Fibroblast of lung (primary cell): ENCODE data around the gene APLF. TPM values are rescaled to one million over a fixed set of nuclear protein-coding genes. Genes with fewer than 3 reads are reported as not detected.

Source experiments
- DNase-seq, 2 donors: peaks; one replicate each; pipeline versions ENCODE4 v3.0.0 to v3.0.0-alpha.2; 2010; ENCODE audit warnings: low read depth in 2 of 2
- H2AFZ ChIP-seq: 2 replicates; pipeline ENCODE4 v1.5.1; 2012; ENCODE audit warnings: low read length, control low read depth, inconsistent platforms
- H3K27ac ChIP-seq: 2 replicates; pipeline ENCODE4 v1.5.1; 2011; ENCODE audit warnings: low read length, control low read depth; ENCODE audit not compliant: insufficient read depth
- H3K27me3 ChIP-seq: 2 replicates; pipeline ENCODE4 v1.5.1; 2011; ENCODE audit warnings: mild to moderate bottlenecking, low read length; ENCODE audit not compliant: control insufficient read depth, insufficient read depth
- H3K36me3 ChIP-seq: 2 replicates; pipeline ENCODE4 v1.5.1; 2011; ENCODE audit warnings: low read length; ENCODE audit not compliant: control insufficient read depth, insufficient read depth
- H3K4me1 ChIP-seq: 2 replicates; pipeline ENCODE4 v1.5.1; 2011; ENCODE audit warnings: low read length; ENCODE audit not compliant: control insufficient read depth, insufficient read depth; ENCODE audit errors: extremely low read depth
- H3K4me2 ChIP-seq: 2 replicates; pipeline ENCODE4 v1.5.1; 2011; ENCODE audit warnings: low read length, control low read depth; ENCODE audit not compliant: insufficient read depth; ENCODE audit errors: extremely low read depth
- H3K4me3 ChIP-seq, 4 experiments: fragments of 200-600 bp in 1 of 4; sonication (generic) in 1 of 4; replicated peaks in 1 of 4; 2 replicates each; pipeline ENCODE4 v1.5.1; 2011 to 2016; ENCODE audit warnings: low read length in 4 of 4, low read depth in 3 of 4, mild to moderate bottlenecking in 3 of 4, control low read depth in 2 of 4, inconsistent platforms in 1 of 4, mixed read lengths in 1 of 4; ENCODE audit not compliant: insufficient read depth in 1 of 4; ENCODE audit errors: control extremely low read depth in 1 of 4
- H3K79me2 ChIP-seq: 2 replicates; pipeline ENCODE4 v1.5.1; 2012; ENCODE audit warnings: mild to moderate bottlenecking, low read length, inconsistent platforms; ENCODE audit not compliant: control insufficient read depth, insufficient read depth
- H3K9ac ChIP-seq: 2 replicates; pipeline ENCODE4 v1.5.1; 2011; ENCODE audit warnings: mild to moderate bottlenecking, low read length, control low read depth; ENCODE audit not compliant: insufficient read depth
- H3K9me3 ChIP-seq: 2 replicates; pipeline ENCODE4 v1.5.1; 2012; ENCODE audit warnings: low read depth, low read length; ENCODE audit not compliant: control insufficient read depth, insufficient read depth
- H4K20me1 ChIP-seq: 2 replicates; pipeline ENCODE4 v1.5.1; 2011; ENCODE audit warnings: low read length; ENCODE audit not compliant: control insufficient read depth, insufficient read depth; ENCODE audit errors: extremely low read depth
- EZH2 ChIP-seq: IDR thresholded peaks from 2 replicates; pipeline ENCODE4 v1.5.1; 2012; ENCODE audit warnings: low read length, control low read depth, mild to moderate bottlenecking; ENCODE audit errors: missing control alignments
- polyA plus RNA-seq, 2 donors: library from polyadenylated mRNA; depleted of rRNA in 1 of 2; stranded (reverse) in 1 of 2; unstranded in 1 of 2; fragments of >200 nt; gene quantifications; 2 replicates each; pipeline ENCODE4 v1.2.1, GENCODE V29; 2011 to 2012; ENCODE audit warnings: missing spikeins in 1 of 2
- total RNA-seq: library from RNA; depleted of rRNA; stranded (reverse); fragments of >200 nt; gene quantifications from 2 replicates; pipeline ENCODE4 v1.2.1, GENCODE V29; 2014
- TF ChIP-seq, protein P1 (sequence below), 2 donors: IDR thresholded peaks in 1 of 2; conservative IDR thresholded peaks in 1 of 2; 1 replicate in 1 of 2; 2 replicates in 1 of 2; pipeline ENCODE4 v1.5.1; 2011 to 2012; ENCODE audit warnings: low read length in 2 of 2, control low read depth in 1 of 2, inconsistent platforms in 1 of 2, low read depth in 1 of 2, mild to moderate bottlenecking in 1 of 2

The APLF gene
- total and polyA plus RNA-seq, 2 donors (not counting 1 experiment from before 2014, with no cell fraction given) = 1.6 to 9.4 TPM

GRCh38 chr2:68472796-68473414, 5.5 kb downstream of the APLF start:
- Histone ChIP-seq H2AFZ (no peak overlapping the region), H3K9me3 (no peaks in the 10 kb centered on the region), H4K20me1 (no peaks in the 10 kb centered on the region), H3K9ac (no peak overlapping the region), H3K27me3 (no peaks in the 10 kb centered on the region), H3K27ac (no peak overlapping the region), H3K4me2 (no peak overlapping the region), H3K4me3 (no peak overlapping the region), H3K4me1 (no peaks in the 10 kb centered on the region), H3K79me2 (no peaks in the 10 kb centered on the region), H3K36me3 (no peaks in the 10 kb centered on the region)
- TF ChIP-seq, protein P1, sequence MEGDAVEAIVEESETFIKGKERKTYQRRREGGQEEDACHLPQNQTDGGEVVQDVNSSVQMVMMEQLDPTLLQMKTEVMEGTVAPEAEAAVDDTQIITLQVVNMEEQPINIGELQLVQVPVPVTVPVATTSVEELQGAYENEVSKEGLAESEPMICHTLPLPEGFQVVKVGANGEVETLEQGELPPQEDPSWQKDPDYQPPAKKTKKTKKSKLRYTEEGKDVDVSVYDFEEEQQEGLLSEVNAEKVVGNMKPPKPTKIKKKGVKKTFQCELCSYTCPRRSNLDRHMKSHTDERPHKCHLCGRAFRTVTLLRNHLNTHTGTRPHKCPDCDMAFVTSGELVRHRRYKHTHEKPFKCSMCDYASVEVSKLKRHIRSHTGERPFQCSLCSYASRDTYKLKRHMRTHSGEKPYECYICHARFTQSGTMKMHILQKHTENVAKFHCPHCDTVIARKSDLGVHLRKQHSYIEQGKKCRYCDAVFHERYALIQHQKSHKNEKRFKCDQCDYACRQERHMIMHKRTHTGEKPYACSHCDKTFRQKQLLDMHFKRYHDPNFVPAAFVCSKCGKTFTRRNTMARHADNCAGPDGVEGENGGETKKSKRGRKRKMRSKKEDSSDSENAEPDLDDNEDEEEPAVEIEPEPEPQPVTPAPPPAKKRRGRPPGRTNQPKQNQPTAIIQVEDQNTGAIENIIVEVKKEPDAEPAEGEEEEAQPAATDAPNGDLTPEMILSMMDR (conservative IDR thresholded peaks at IDR 0.05 in 1 of 2, IDR thresholded peaks at IDR 0.05 in 1 of 2; ENCODE audit: low read depth in 1 of 2, low read length in 2 of 2) = no peak
- no peak for TF ChIP-seq EZH2
- no peak for DNase-seq

GRCh38 chr2:68475110-68475509, 7.7 kb downstream of the APLF start:
- no peaks in the 10 kb centered on the region for H4K20me1 ChIP-seq
- no peak overlapping the region for H3K4me3 ChIP-seq
- H3K9ac ChIP-seq = no peak overlapping the region
- no peaks in the 10 kb centered on the region for H3K36me3 ChIP-seq
- DNase-seq = no peak
- H3K79me2 ChIP-seq = no peaks in the 10 kb centered on the region
- H3K9me3 ChIP-seq = no peaks in the 10 kb centered on the region
- H3K27me3 ChIP-seq = no peaks in the 10 kb centered on the region
- H3K4me2 ChIP-seq = no peak overlapping the region
- H3K4me1 ChIP-seq = no peaks in the 10 kb centered on the region
- no peak overlapping the region for H3K27ac ChIP-seq
- TF ChIP-seq, protein P1 (conservative IDR thresholded peaks at IDR 0.05 in 1 of 2, IDR thresholded peaks at IDR 0.05 in 1 of 2; ENCODE audit: low read depth in 1 of 2, low read length in 2 of 2) = no peak
- TF ChIP-seq EZH2 = no peak
- no peak overlapping the region for H2AFZ ChIP-seq

GRCh38 chr2:68475576-68475975, 8.2 kb downstream of the APLF start:
- Histone ChIP-seq H3K27me3 (no peaks in the 10 kb centered on the region), H4K20me1 (no peaks in the 10 kb centered on the region), H3K4me2 (no peak overlapping the region), H3K9ac (no peak overlapping the region), H3K4me1 (no peaks in the 10 kb centered on the region), H3K36me3 (no peaks in the 10 kb centered on the region), H3K27ac (no peak overlapping the region), H2AFZ (no peak overlapping the region), H3K9me3 (no peaks in the 10 kb centered on the region), H3K4me3 (no peak overlapping the region), H3K79me2 (no peaks in the 10 kb centered on the region)
- no peak for DNase-seq
- TF ChIP-seq, protein P1 (conservative IDR thresholded peaks at IDR 0.05 in 1 of 2, IDR thresholded peaks at IDR 0.05 in 1 of 2; ENCODE audit: low read depth in 1 of 2, low read length in 2 of 2) = no peak
- no peak for TF ChIP-seq EZH2
